Measurements from ENCODE around the gene KCNF1.
"Not testable (repeated sequence)": the region's sequence is repeated elsewhere in the genome, so short reads cannot be mapped to it uniquely, and the experiment has no call there.

Gene KCNF1

GRCh38 chr2:10935953-10936942 lies 24.5 kb downstream of the KCNF1 start:
- no peak for FAIRE-seq

GRCh38 chr2:10939058-10939457 lies 27.3 kb downstream of the KCNF1 start:
- FAIRE-seq: no peak
- DNase-seq (ENCODE audit: insufficient read length, low spot score): no peak

More at GRCh38 chr2:10935953-10936942, 24.5 kb downstream of the KCNF1 start:
- no peak for DNase-seq (ENCODE audit: insufficient read length, low spot score)

- no peak for FAIRE-seq
- DNase-seq (ENCODE audit: insufficient read length, low spot score): no peak
Observed at GRCh38 chr2:10940596-10940995, 28.9 kb downstream of the KCNF1 start.

GRCh38 chr2:10941383-10941782 lies 29.6 kb downstream of the KCNF1 start:
- FAIRE-seq (no peak), DNase-seq (ENCODE audit: insufficient read length, low spot score) (no peak)

GRCh38 chr2:10944799-10945198 lies 33.1 kb downstream of the KCNF1 start:
- no peak for DNase-seq (ENCODE audit: insufficient read length, low spot score)
- FAIRE-seq: no peak

GRCh38 chr2:10946394-10946793 lies 34.7 kb downstream of the KCNF1 start:
- no peak for DNase-seq (ENCODE audit: insufficient read length, low spot score)
- FAIRE-seq: no peak

- DNase-seq (ENCODE audit: insufficient read length, low spot score): no peak
- FAIRE-seq: no peak
Observed at GRCh38 chr2:10947005-10947440, 35.3 kb downstream of the KCNF1 start.

GRCh38 chr2:10947446-10948187 lies 35.9 kb downstream of the KCNF1 start:
- DNase-seq (ENCODE audit: insufficient read length, low spot score) (no peak), FAIRE-seq (no peak)

- no peak for FAIRE-seq
- no peak for DNase-seq (ENCODE audit: insufficient read length, low spot score)
Observed at GRCh38 chr2:10948188-10948564, 36.4 kb downstream of the KCNF1 start.

- no peak for DNase-seq (ENCODE audit: insufficient read length, low spot score)
- FAIRE-seq: no peak
Observed at GRCh38 chr2:10948606-10949230, 37.0 kb downstream of the KCNF1 start.

GRCh38 chr2:10949835-10950234 lies 38.1 kb downstream of the KCNF1 start:
- FAIRE-seq (no peak), DNase-seq (ENCODE audit: insufficient read length, low spot score) (no peak)

- DNase-seq (ENCODE audit: insufficient read length, low spot score) (no peak), FAIRE-seq (no peak)
Observed at GRCh38 chr2:10951558-10952414, 40.1 kb downstream of the KCNF1 start.

- no peak for FAIRE-seq
- no peak for DNase-seq (ENCODE audit: insufficient read length, low spot score)
Observed at GRCh38 chr2:10954416-10954815, 42.7 kb downstream of the KCNF1 start.

- FAIRE-seq (no peak), DNase-seq (ENCODE audit: insufficient read length, low spot score) (no peak)
Observed at GRCh38 chr2:10954856-10955818, 43.4 kb downstream of the KCNF1 start.

GRCh38 chr2:10956006-10956790 lies 44.5 kb downstream of the KCNF1 start:
- DNase-seq (ENCODE audit: insufficient read length, low spot score) (no peak), FAIRE-seq (no peak)

- no peak for FAIRE-seq
- no peak for DNase-seq (ENCODE audit: insufficient read length, low spot score)
Observed at GRCh38 chr2:10957391-10957790, 45.7 kb downstream of the KCNF1 start.

- not testable (repeated sequence) for FAIRE-seq; DNase-seq (ENCODE audit: insufficient read length, low spot score)
Observed at GRCh38 chr2:10958452-10958851, 46.7 kb downstream of the KCNF1 start.
